Measurements from ENCODE around the gene PSMB11. TPM values are rescaled to one million over a fixed set of nuclear protein-coding genes. Genes with fewer than 3 reads are reported as not detected.
A peak's percentile ranks its signal among the peaks of the same experiment; 100 is the strongest.

The PSMB11 gene
- total and polyA plus RNA-seq, 4 experiments from 2014 or later = not detected

DNA sequence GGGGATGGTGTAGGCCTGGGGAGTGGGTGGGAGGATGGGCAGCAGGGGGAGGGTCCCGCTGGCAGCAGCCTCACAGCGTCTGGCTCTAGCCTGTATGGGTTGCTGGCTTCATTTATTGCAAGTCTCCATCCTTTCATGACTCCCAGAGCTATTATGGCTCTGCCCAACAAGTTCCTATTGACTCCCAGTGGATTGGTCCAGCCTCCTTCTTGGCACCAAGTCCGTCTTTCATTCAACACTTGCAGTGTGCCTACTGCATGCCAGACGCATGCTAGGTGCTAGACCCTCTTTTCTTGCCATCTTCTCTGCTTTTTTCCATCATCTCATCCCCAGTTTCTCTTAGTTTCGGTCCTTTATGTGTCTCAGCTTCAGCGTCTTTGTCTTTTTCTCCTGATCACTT is 1.1 kb downstream of the PSMB11 start:
- Histone ChIP-seq H3K9me3 (ENCODE audit: control insufficient read depth in 1 of 2, low read length in 2 of 2) (no peaks in the 10 kb centered on the region), H3K27ac (ENCODE audit: low read depth, low read length) (no peak overlapping the region), H3K27me3 (ENCODE audit: insufficient read depth, low read length) (no peaks in the 10 kb centered on the region), H3K4me1 (ENCODE audit: insufficient read depth, low read length) (no peaks in the 10 kb centered on the region), H3K4me3 (ENCODE audit: low read length in 2 of 2) (no peak overlapping the region), H3K36me3 (ENCODE audit: insufficient read depth, low read length) (no peaks in the 10 kb centered on the region)
- no peak for DNase-seq
- intact Hi-C loops (cut with micrococcal nuclease) = no loop called here
- ChIA-PET CTCF (ENCODE audit: partially characterized antibody) (interaction anchor here (0.8 to 2.7 kb wide), 5 partner anchors 26 to 74 kb away, joined by 3 to 13 read pairs (median 4); no protein-coding TSS in a partner anchor), POLR2A (ENCODE audit: partially characterized antibody) (no interaction called here)
- no peaks in the 10 kb centered on the region for H3K27me3 Mint-ChIP-seq
- H3K4me1 Mint-ChIP-seq = peaks cover 0 to 1% (median 0%) of the 10 kb centered on the region in 4 donors
- H3K9me3 Mint-ChIP-seq = no peaks in the 10 kb centered on the region
- H3K27ac Mint-ChIP-seq = no peak overlapping the region
- no peak overlapping the region for H3K4me3 Mint-ChIP-seq
- no peaks in the 10 kb centered on the region for H3K36me3 Mint-ChIP-seq

DNA sequence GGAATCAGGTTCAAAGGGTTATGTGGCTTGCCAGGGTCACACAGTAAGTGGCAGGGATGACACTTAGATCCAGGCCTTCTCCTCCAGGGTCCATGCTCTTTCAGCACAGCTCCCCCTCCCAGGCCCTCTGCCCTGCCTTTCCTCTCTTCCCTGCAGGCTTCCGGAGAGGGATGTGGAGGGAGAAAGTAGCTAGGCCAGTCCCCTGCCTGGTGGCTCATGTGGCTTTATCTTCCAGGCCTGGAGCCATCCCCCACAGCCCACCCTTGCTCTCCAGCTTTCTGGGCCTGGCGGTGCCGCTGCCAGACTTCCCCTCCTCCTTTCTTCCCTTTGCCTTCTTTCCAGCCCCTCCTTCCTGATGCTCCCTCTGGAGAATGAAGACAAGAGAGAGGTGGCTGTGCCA is 1.7 kb downstream of the PSMB11 start:
- Histone ChIP-seq H3K27me3 (ENCODE audit: insufficient read depth, low read length) (no peaks in the 10 kb centered on the region), H3K36me3 (ENCODE audit: insufficient read depth, low read length) (no peaks in the 10 kb centered on the region), H3K4me3 (ENCODE audit: low read length in 2 of 2) (no peak overlapping the region), H3K27ac (ENCODE audit: low read depth, low read length) (no peak overlapping the region), H3K9me3 (ENCODE audit: control insufficient read depth in 1 of 2, low read length in 2 of 2) (no peaks in the 10 kb centered on the region), H3K4me1 (ENCODE audit: insufficient read depth, low read length) (no peaks in the 10 kb centered on the region)
- Mint-ChIP-seq H3K36me3 (no peaks in the 10 kb centered on the region), H3K27ac (no peak overlapping the region), H3K4me1 (no peaks in the 10 kb centered on the region), H3K27me3 (no peaks in the 10 kb centered on the region), H3K4me3 (no peak overlapping the region), H3K9me3 (no peaks in the 10 kb centered on the region)
- intact Hi-C loops (cut with micrococcal nuclease) = no loop called here
- no peak for DNase-seq
- POLR2A ChIA-PET (ENCODE audit: partially characterized antibody) = interaction anchor here (1.0 kb wide), 1 partner anchor 14 kb away, joined by 3 read pairs; no protein-coding TSS in a partner anchor
- CTCF ChIA-PET (ENCODE audit: partially characterized antibody) = interaction anchor here (1.5 to 2.7 kb wide), 2 partner anchors 49 to 75 kb away, joined by 3 to 13 read pairs; no protein-coding TSS in a partner anchor

DNA sequence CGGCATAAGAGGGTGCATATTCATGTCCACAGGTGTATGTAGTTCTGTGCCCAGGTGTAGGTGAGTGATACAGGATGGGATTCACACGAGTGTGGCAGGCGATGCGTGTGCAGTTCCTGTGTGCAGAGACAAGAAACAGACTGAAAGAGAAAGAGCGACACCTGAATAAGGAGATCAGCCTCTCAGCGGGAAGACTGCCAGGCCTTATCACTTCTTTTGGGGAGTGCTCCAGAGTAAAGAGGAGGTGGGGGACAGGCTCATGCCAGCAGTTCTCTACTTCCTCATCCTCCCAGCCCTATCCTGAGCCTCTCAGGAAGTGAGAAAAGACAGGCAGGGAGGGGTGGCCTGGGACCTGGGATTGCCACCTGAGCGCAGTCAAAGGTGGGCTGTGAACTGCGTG is 2.8 kb downstream of the PSMB11 start:
- ChIA-PET POLR2A (ENCODE audit: partially characterized antibody) (interaction anchor here (1.0 kb wide), 1 partner anchor 13 kb away, joined by 3 read pairs; no protein-coding TSS in a partner anchor), CTCF (ENCODE audit: partially characterized antibody) (no interaction called here)
- H3K9me3 Mint-ChIP-seq = no peaks in the 10 kb centered on the region
- no peak overlapping the region for H3K27ac Mint-ChIP-seq
- no peaks in the 10 kb centered on the region for H3K27me3 Mint-ChIP-seq
- H3K4me3 Mint-ChIP-seq = no peak overlapping the region
- no peaks in the 10 kb centered on the region for H3K36me3 Mint-ChIP-seq
- H3K27me3 ChIP-seq (ENCODE audit: insufficient read depth, low read length) = no peaks in the 10 kb centered on the region
- H3K4me1 ChIP-seq (ENCODE audit: insufficient read depth, low read length) = no peaks in the 10 kb centered on the region
- H3K4me3 ChIP-seq (ENCODE audit: low read length in 2 of 2) = no peak overlapping the region
- no peak for DNase-seq
- H3K4me1 Mint-ChIP-seq = no peaks in the 10 kb centered on the region
- H3K9me3 ChIP-seq (ENCODE audit: control insufficient read depth in 1 of 2, low read length in 2 of 2) = no peaks in the 10 kb centered on the region
- no peak overlapping the region for H3K27ac ChIP-seq (ENCODE audit: low read depth, low read length)
- no peaks in the 10 kb centered on the region for H3K36me3 ChIP-seq (ENCODE audit: insufficient read depth, low read length)
- intact Hi-C loops (cut with micrococcal nuclease) = no loop called here

DNA sequence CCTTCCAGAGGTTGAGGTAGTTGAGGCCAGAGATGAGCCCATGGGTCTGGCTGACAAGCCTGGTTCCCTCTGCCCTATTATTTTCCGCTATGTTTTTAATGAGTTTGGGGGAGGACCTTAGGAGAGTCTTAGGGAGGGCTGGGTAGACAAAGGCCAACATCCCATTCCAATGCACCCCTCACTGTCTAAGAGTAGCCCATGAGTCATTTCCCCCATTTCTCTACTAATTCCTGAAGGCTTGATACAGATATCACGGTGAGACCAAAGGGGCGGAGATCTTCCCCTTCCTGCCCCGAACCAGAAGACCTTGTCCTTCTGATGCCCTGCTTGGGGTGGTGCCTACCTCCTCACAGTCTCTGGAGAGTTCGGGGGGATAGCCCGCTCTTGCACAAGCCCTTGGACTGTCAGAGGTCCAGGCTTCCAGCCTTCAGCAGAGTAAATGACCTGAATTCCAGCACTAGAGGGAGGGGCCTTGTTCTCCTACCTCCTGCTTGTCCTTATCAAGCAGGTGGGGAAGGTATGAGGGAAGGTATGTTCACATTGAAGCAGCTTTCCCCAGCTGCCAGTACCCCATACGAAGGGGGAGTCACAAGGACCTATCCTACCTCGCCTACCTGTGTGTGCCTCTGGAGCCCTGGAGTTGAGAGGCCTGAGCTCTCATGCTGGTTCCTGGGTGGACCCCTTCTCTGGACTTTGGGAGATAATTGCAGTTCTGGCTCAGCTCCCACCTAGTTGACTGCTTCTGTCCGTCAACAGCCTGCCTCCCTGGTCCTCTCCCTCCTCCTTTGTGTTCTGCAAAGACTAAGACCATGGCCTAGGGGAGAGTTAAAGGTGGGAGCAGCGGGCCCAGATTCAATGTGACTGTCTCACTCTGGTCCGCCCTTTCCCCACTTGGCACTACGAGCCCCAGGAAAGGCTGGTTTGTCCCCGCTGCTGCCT is 3.7 kb downstream of the PSMB11 start:
- Mint-ChIP-seq H3K4me3 (no peak overlapping the region), H3K4me1 (no peaks in the 10 kb centered on the region), H3K27me3 (no peaks in the 10 kb centered on the region), H3K9me3 (no peaks in the 10 kb centered on the region), H3K27ac (peak overlapping the region in 1 of 7 donors; percentile 8), H3K36me3 (no peaks in the 10 kb centered on the region)
- no peak overlapping the region for H3K4me3 ChIP-seq (ENCODE audit: low read length in 2 of 2)
- intact Hi-C loops (cut with micrococcal nuclease) = no loop called here
- DNase-seq = no peak
- H3K27ac ChIP-seq (ENCODE audit: low read depth, low read length) = no peak overlapping the region
- H3K9me3 ChIP-seq (ENCODE audit: control insufficient read depth in 1 of 2, low read length in 2 of 2) = no peaks in the 10 kb centered on the region
- POLR2A ChIA-PET (ENCODE audit: partially characterized antibody) = no interaction called here
- no peaks in the 10 kb centered on the region for H3K27me3 ChIP-seq (ENCODE audit: insufficient read depth, low read length)
- H3K36me3 ChIP-seq (ENCODE audit: insufficient read depth, low read length) = no peaks in the 10 kb centered on the region
- CTCF ChIA-PET (ENCODE audit: partially characterized antibody) = interaction anchor here (0.6 kb wide), 1 partner anchor 51 kb away, joined by 3 read pairs; no protein-coding TSS in a partner anchor
- H3K4me1 ChIP-seq (ENCODE audit: insufficient read depth, low read length) = no peaks in the 10 kb centered on the region

DNA sequence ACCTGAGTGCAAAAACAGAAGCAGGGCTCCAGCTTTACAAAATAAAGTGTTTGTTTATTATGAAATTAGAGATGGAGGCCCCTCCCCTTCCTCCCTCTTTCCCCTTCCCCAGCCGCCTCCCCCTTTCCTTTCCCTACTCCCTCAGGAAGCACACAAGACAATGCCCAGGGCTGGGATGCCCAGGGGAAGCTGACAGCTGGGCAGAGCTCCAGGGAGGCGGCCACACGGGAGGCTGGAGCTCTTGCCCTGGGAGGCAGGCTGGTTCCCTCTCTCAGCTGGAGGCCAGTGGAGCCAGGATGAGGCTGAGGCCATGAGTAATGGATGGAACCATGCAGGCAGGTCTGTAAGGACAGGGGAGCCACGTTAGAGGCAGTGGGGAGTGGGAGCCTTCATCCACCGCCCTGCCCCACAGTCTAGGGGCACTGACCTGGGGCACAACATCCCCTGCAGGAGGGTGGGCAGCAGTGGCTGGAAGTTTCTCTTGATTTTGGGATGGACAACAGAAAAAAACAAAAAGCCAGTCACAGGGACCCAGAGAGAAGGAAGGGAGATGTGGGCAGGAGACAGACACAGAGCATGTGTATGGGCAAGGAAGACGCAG is 5.1 kb downstream of the PSMB11 start:
- DNase-seq = no peak
- H3K27me3 Mint-ChIP-seq = no peaks in the 10 kb centered on the region
- intact Hi-C loops (cut with micrococcal nuclease) = no loop called here
- no peaks in the 10 kb centered on the region for H3K9me3 ChIP-seq (ENCODE audit: control insufficient read depth in 1 of 2, low read length in 2 of 2)
- H3K4me3 Mint-ChIP-seq = no peak overlapping the region
- H3K36me3 Mint-ChIP-seq = no peaks in the 10 kb centered on the region
- H3K27ac Mint-ChIP-seq = no peak overlapping the region
- H3K4me1 ChIP-seq (ENCODE audit: insufficient read depth, low read length) = no peaks in the 10 kb centered on the region
- ChIA-PET CTCF (ENCODE audit: partially characterized antibody) (interaction anchor here (1.2 kb wide), 1 partner anchor 61 kb away, joined by 4 read pairs; no protein-coding TSS in a partner anchor), POLR2A (ENCODE audit: partially characterized antibody) (no interaction called here)
- H3K9me3 Mint-ChIP-seq = no peaks in the 10 kb centered on the region
- H3K36me3 ChIP-seq (ENCODE audit: insufficient read depth, low read length) = no peaks in the 10 kb centered on the region
- no peak overlapping the region for H3K4me3 ChIP-seq (ENCODE audit: low read length in 2 of 2)
- no peak overlapping the region for H3K27ac ChIP-seq (ENCODE audit: low read depth, low read length)
- H3K4me1 Mint-ChIP-seq = no peaks in the 10 kb centered on the region
- no peaks in the 10 kb centered on the region for H3K27me3 ChIP-seq (ENCODE audit: insufficient read depth, low read length)

DNA sequence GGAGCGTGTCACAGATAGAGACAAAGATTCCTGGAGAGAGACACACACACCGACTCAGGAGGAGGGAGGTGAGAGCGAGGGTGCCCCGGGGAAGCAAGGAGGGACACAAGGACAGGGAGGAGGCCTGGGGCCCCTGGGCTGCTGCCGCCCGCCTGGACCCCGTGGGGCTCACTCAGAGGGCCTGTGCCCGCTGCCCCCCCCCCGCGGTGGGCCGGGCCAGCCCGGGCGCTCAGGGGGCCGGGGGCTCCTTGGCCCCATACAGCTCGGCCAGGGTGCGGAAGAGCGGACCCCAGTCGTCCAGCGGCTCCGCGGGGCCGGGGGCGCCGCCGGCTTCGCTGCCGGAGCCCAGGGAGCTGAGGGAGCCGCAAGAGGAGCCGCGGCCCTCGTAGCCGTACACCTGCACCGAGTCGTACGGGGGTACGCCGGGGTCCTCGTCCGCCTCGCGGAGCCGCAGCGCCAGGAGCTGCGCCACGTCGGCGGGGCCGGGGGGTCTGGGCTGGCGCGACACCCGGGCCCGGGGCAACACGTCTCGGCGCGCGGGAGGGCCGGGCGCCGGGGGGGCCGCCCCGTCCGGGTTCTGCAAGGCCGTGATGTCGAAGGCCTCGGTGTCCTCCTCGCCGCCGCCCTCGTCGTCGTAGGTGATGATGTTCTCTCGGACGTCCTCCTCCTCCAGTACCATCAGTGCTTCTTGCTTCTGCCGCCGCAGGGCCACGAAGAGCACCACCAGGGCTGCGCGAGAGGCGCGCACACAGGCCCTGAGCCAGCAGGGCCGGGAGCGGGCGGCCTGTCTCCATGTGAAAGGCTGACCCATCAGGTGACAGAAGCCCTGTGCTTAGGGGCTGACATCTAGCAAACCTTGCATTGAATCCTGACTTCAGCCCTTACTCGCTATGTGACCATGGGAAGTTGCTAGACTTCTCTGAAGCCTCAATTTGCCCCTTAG is 6.0 kb downstream of the PSMB11 start:
- intact Hi-C loops (cut with micrococcal nuclease) = no loop called here
- H3K27me3 Mint-ChIP-seq = no peaks in the 10 kb centered on the region
- Histone ChIP-seq H3K4me3 (ENCODE audit: low read length in 2 of 2) (no peak overlapping the region), H3K36me3 (ENCODE audit: insufficient read depth, low read length) (no peaks in the 10 kb centered on the region), H3K4me1 (ENCODE audit: insufficient read depth, low read length) (no peaks in the 10 kb centered on the region), H3K27ac (ENCODE audit: low read depth, low read length) (no peak overlapping the region), H3K9me3 (ENCODE audit: control insufficient read depth in 1 of 2, low read length in 2 of 2) (no peaks in the 10 kb centered on the region), H3K27me3 (ENCODE audit: insufficient read depth, low read length) (no peaks in the 10 kb centered on the region)
- ChIA-PET POLR2A (ENCODE audit: partially characterized antibody) (no interaction called here), CTCF (ENCODE audit: partially characterized antibody) (interaction anchor here (1.3 to 1.6 kb wide), 2 partner anchors 20 to 61 kb away, joined by 4 read pairs; no protein-coding TSS in a partner anchor)
- H3K27ac Mint-ChIP-seq = no peak overlapping the region
- DNase-seq = no peak
- no peak overlapping the region for H3K4me3 Mint-ChIP-seq
- H3K4me1 Mint-ChIP-seq = no peaks in the 10 kb centered on the region
- no peaks in the 10 kb centered on the region for H3K9me3 Mint-ChIP-seq
- no peaks in the 10 kb centered on the region for H3K36me3 Mint-ChIP-seq

Measured in CD4-positive, alpha-beta memory T cell (primary cell).